Stimulated activated CD8-positive, alpha-beta memory T cell treated with anti-CD3 and anti-CD28 coated beads, Interleukin-4, amount 100 ng/mL, for 24 hours (primary cell): ENCODE data around the gene HOXD11.

ENCODE experiments used
- DNase-seq: peaks from one replicate; pipeline ENCODE4 v3.0.0-alpha.2; 2020; ENCODE audit warnings: low read depth

HOXD11 gene

GRCh38 chr2:176149481-176149938 is 42.4 kb downstream of the HOXD11 start:
- DNase-seq: no peak

DNA sequence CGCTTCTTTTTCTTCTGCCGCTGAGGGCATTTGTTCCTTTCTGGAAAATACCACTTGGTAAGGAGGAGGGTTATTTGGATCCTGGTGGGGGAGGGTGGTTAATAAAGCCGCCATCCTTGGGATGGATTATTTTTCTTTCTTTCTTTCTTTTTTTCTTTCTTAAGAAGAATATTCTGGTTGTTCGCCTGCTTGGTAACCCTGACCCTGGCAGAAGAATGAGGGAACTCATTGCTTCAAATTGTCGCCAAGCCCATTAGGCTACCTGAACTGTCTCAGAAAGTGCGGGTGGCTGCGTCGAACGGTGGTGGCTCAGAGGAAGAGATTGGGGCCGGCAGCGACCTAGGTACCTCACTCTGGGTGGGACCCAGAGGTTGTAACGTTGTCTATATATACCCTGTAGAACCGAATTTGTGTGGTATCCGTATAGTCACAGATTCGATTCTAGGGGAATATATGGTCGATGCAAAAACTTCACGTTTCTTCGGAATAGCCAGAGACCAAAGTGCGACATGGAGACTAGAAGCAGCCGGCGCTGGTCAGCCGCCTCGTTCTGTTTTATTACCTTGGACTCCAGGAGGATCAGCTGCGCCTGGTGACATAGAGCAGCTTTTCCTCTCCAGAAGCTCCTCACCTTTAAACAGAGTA is 43.0 kb downstream of the HOXD11 start:
- DNase-seq: no peak

DNA sequence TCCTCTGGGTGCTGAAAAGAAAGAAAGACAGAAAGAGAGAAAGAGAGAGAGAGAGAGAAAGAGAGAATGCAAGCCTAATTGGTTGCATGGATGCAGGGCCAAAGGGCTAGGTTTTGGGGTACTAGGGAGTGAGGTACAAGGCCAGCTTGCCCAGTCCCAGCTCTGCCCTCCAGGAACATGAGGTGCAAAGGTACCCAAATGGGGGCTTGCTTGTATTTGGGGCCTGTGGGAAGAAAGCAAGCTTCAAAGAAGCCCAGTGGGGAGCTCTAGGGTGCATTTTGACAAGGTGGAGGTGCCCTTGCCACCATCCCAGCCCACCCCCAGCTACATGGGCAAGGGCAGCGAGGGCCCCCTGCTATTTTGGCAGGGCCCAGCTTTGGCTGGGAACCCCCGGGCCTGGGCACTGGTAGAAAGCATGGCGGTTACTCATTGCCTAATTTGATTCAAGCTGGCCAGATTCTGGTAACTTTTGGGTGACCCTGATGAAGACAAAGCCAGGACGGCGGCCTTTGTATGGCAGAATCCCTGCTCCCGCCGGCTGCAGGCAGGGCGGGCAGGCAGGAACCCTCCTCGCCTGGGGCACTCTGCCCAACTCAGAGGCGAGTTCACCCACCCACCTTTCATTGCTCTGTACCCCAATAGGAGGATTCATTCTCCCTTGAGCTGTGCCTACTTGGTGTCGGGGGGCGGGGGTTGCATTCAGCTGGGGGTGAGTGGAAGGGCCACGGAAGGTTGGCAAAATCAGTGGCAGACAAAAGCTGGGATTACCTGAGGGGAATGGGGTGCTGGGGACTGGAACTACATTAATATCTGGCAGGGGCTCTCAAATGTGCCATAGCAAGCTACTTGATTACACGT is 43.7 kb downstream of the HOXD11 start:
- DNase-seq: no peak

DNA sequence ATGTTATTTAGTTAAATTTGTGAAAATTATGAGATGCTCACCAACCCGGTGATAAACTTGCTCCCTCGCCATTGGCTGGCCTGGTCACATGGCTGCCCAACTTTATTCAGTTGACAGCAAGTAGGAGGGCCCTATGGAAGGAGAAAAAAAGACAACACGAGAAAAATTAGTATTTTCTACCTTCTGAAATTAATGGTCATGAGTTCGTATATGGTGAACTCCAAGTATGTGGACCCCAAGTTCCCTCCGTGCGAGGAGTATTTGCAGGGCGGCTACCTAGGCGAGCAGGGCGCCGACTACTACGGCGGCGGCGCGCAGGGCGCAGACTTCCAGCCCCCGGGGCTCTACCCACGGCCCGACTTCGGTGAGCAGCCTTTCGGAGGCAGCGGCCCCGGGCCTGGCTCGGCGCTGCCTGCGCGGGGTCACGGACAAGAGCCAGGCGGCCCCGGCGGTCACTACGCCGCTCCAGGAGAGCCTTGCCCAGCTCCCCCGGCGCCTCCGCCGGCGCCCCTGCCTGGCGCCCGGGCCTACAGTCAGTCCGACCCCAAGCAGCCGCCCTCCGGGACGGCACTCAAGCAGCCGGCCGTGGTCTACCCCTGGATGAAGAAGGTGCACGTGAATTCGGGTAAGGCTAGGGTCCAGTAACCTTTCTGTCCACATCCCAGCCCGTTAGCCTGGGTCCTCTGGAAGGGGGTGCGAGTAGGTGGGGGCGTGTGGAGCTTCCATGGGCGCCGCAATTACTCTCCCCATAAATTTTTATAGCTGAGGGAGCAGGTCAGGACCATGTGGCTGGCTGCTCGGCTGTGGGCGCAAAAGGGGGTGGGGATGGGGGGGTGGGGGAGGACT is 44.6 kb downstream of the HOXD11 start, which contains the start of gene HOXD4:
TSS of gene HOXD4 (plus strand) at position 109 of the 846 bp plus-strand sequence. CDS start at position 193, 84 bp downstream.
- DNase-seq: no peak

DNA sequence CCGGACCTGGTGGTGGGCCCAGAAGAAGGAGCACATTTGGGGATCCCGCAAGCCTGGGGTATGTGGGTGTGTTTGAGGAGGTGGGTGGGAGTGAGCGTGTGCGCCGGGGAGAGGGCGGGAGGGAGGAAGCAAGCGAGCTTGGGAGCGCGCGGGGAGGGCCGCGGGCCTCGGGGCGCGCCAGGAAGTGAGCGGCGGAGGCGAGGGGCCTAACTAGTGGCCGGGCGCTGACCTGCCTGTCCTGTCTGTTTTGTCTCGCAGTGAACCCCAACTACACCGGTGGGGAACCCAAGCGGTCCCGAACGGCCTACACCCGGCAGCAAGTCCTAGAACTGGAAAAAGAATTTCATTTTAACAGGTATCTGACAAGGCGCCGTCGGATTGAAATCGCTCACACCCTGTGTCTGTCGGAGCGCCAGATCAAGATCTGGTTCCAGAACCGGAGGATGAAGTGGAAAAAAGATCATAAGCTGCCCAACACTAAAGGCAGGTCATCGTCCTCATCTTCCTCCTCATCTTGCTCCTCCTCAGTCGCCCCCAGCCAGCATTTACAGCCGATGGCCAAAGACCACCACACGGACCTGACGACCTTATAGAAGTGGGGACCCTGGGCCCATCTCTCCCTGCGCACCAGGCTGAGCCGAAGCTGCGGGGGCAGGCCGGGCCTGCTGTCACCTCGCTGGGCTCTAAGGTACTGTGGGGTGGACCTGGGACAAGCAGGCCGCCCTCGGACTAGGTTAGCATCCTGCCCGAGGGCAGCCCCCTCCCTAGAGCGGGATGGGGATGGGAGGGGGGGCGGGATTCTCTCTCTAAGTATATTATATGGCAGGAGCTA is 45.5 kb downstream of the HOXD11 start:
- no peak for DNase-seq

GRCh38 chr2:176154576-176155252 is 47.6 kb downstream of the HOXD11 start:
- DNase-seq: no peak

GRCh38 chr2:176155356-176156044 is 48.4 kb downstream of the HOXD11 start:
- no peak for DNase-seq

DNA sequence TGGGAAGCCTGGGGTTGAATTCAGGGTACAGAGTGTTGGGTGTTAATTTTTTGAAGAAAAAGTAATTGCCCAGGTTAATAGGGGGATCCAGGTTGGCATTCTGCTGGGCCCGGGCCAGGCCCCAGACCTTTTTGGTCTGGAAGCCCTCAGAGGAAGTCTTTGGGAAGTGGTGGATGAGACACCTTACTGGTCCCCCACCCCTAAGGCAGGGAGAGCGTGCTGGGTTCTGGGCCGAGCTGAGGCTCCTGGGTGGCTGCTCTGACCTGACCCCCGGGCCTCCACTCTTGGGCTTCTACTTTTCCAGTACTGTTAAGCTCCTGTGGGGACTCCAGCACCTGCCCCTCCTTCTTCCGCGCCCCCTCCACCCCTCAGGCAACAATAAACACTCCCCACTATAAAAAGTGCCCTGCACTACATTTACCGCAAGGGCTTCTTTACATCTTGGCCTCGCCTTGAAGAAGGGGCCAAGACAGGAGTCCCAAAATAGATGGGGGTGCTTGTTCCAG is 49.3 kb downstream of the HOXD11 start:
- DNase-seq: no peak

DNA sequence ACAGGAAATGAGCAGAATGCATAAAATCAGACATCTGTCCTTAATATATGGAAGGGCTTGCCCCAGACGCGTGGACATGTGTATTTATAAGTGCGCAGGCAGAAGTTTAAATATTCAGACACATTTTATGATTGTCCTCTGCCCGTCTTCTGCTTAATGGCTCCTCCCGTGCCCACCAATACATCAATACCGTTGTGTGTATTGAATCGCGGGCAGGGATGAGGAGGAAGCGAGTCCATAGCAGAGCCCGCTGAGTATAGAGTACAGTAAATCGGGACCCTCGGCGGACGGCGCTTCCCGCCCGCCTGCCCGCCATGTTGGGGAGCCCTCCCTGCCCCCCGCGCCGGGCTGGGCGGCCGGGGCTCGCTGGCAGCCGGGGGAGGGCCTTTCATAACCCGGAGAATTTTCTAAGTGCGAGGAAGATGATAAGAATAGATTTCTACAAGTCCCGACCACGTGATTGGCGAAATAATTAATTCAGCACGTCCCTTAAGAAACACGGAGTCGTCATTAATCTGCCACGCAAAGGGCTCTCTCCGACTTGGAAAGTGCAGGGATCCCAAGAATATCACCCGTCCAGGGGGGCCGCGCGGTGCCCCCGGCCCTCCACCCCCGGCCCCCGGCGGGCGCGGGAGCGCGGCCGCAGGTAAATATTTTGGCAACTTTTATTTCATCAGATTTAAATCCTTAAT is 49.9 kb downstream of the HOXD11 start, which contains the start of gene HOXD3:
TSS of gene HOXD3 (plus strand) at position 501 of the 692 bp plus-strand sequence. CDS start 11,808 bp downstream, outside the sequence.
- no peak for DNase-seq

DNA sequence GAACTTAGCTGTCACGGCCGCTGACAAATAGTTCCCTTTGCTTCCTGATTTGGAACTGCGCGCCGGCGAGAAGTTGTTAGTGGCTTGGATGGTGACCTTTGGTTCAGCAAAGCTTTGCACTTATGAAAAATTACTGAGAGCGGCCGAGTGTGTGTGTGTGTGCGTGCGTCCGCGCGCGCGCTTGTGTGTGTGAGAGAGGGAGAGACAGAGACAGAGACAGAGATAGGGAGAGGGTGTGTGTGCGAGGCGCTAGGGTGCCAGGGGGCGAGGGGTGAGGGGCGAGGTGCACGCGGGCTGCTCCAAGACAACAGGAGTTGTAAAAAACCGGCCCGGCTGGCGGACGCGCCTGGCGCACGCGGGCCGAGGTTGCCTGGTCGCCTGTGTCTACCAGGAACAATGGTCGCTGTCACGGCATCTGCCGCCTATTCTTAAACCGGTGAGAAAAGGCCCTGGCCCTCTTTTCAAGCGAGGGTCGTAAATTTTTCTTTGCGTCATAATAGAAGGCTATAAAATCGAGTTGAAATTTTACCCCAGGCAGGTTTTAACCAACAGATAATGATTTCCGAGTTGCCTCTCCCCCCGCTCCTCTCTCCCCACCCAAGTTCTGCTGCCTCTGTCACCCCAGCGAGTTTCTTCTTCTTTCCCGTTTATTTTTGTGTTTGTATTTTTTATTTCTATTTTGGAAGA is 50.6 kb downstream of the HOXD11 start:
- no peak for DNase-seq

DNA sequence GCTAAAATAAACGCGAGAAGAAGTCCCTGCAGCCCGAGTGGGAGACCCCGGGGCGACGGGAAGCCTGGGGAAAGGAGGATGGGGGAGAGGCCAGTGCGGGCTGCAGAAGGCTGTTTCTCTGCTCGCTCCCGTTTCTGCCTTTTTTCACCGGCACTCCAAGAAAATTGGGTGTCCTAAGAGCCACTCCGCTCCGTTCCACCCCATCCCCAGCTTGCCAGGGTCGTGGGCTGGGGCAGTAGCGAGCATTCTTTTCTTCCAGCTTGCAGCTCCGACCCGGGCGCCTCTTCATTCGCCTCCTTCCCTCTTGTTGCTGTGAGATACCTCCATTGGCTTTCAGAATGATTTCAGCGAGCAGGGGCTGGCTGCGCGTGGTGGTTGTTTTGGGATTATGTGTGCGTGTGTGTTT is 51.1 kb downstream of the HOXD11 start:
- DNase-seq: no peak

- no peak for DNase-seq
Measured at GRCh38 chr2:176158855-176159662, 52.0 kb downstream of the HOXD11 start.
